ENCODE data around the gene SPARCL1. TPM values are rescaled to one million over a fixed set of nuclear protein-coding genes. Genes with fewer than 3 reads are reported as not detected.

The SPARCL1 gene
- total and polyA plus RNA-seq, 4 donors: 1.9 to 25.8 (median 13.3) TPM

- Histone ChIP-seq H3K9me3 (ENCODE audit: control insufficient read depth in 4 of 4, low read length in 3 of 4) (no peaks in the 10 kb centered on the region), H3K36me3 (ENCODE audit: control insufficient read depth in 4 of 4, insufficient read depth in 3 of 4, low read depth in 1 of 4, low read length in 3 of 4) (peaks cover 5 to 30% (median 23%) of the 10 kb centered on the region in 4 donors), H3K27me3 (ENCODE audit: control insufficient read depth in 4 of 4, insufficient read depth in 4 of 4, low read length in 3 of 4) (no peaks in the 10 kb centered on the region), H3K9ac (ENCODE audit: low read depth in 1 of 2, low read length in 2 of 2) (no peak overlapping the region), H3K27ac (ENCODE audit: low read depth in 1 of 2, low read length in 2 of 2) (no peak overlapping the region), H3K4me3 (ENCODE audit: low read depth in 1 of 3, low read length in 3 of 3) (no peak overlapping the region), H3K4me1 (ENCODE audit: control insufficient read depth in 4 of 4, insufficient read depth in 4 of 4, low read length in 3 of 4) (no peaks in the 10 kb centered on the region)
- 74% methylated on average over 3 of the region's 3 CpGs for WGBS
- no peak for TF ChIP-seq FOXA1 (IDR thresholded peaks at IDR 0.05)
- no peak for TF ChIP-seq HNF4A (conservative IDR thresholded peaks at IDR 0.05)
- no peak for TF ChIP-seq ATF3 (IDR thresholded peaks at IDR 0.05)
- TF ChIP-seq TAF1 (conservative IDR thresholded peaks at IDR 0.05): no peak
- no peak for TF ChIP-seq REST (IDR thresholded peaks at IDR 0.05)
- TF ChIP-seq YY1 (IDR thresholded peaks at IDR 0.05): no peak
- DNase-seq (ENCODE audit: low spot score): no peak
These were observed 83.2 kb downstream of the SPARCL1 start for GRCh38 chr4:87445964-87446363.

GRCh38 chr4:87444741-87445140 is 84.4 kb downstream of the SPARCL1 start:
- no peak overlapping the region for H3K27ac ChIP-seq (ENCODE audit: low read depth in 1 of 2, low read length in 2 of 2)
- no peaks in the 10 kb centered on the region for H3K4me1 ChIP-seq (ENCODE audit: control insufficient read depth in 4 of 4, insufficient read depth in 4 of 4, low read length in 3 of 4)
- H3K27me3 ChIP-seq (ENCODE audit: control insufficient read depth in 4 of 4, insufficient read depth in 4 of 4, low read length in 3 of 4): no peaks in the 10 kb centered on the region
- H3K9me3 ChIP-seq (ENCODE audit: control insufficient read depth in 4 of 4, low read length in 3 of 4): no peaks in the 10 kb centered on the region
- DNase-seq (ENCODE audit: low spot score): no peak
- TF ChIP-seq RXRA (IDR thresholded peaks at IDR 0.05) (no peak), EGR1 (IDR thresholded peaks at IDR 0.05; ENCODE audit: low read depth in 2 of 2) (no peak), HNF4G (IDR thresholded peaks at IDR 0.05) (no peak), NR2F2 (IDR thresholded peaks at IDR 0.05) (no peak), FOXA2 (IDR thresholded peaks at IDR 0.05) (no peak), YY1 (IDR thresholded peaks at IDR 0.05) (no peak), RAD21 (IDR thresholded peaks at IDR 0.05) (no peak), ATF3 (IDR thresholded peaks at IDR 0.05) (no peak), SP1 (IDR thresholded peaks at IDR 0.05) (no peak), HNF4A (conservative IDR thresholded peaks at IDR 0.05) (no peak), ZBTB33 (IDR thresholded peaks at IDR 0.05) (no peak), FOXA1 (IDR thresholded peaks at IDR 0.05) (no peak), TAF1 (conservative IDR thresholded peaks at IDR 0.05) (no peak), CTCF (IDR thresholded peaks at IDR 0.05; ENCODE audit: low read depth, low read length, missing input control) (no peak), MAX (IDR thresholded peaks at IDR 0.05) (no peak)
- peaks cover 5 to 30% (median 22%) of the 10 kb centered on the region in 4 donors for H3K36me3 ChIP-seq (ENCODE audit: control insufficient read depth in 4 of 4, insufficient read depth in 3 of 4, low read depth in 1 of 4, low read length in 3 of 4)
- no peak overlapping the region for H3K4me3 ChIP-seq (ENCODE audit: low read depth in 1 of 3, low read length in 3 of 3)
- 99% methylated on average over 1 of the region's 1 CpG for WGBS
- H3K9ac ChIP-seq (ENCODE audit: low read depth in 1 of 2, low read length in 2 of 2): no peak overlapping the region

Data from liver (tissue), 9 donors.